ENCODE results near the gene LPAR1.
A peak's percentile ranks its signal among the peaks of the same experiment; 100 is the strongest.

Gene LPAR1

DNA sequence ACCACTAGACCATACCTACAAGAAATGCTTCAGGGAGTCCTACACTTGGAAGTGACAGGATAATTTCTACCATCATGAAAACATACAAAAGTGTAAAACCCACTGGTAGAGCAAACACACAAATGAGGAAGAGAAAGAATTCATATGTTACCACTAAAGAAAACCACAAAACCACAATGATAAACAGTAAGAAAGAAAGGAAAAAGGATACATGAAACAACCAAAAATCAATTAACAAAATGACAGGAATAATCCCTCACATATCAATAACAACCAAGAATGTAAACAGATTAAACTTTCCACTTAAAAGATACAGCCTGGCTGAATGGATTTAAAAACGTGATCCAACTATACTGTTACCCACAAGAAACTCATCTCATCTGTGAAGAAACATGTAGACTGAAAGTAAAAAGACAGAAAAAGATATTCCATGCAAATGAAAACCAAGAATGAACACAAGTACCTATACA lies 83.4 kb downstream of the LPAR1 start:
- no peak overlapping the region for H2BK120ac ChIP-seq (ENCODE audit: low read depth, low read length)
- H4K91ac ChIP-seq (ENCODE audit: low read length), result no peak overlapping the region
- H2AK5ac ChIP-seq (ENCODE audit: low read length, severe bottlenecking), result no peak overlapping the region
- H3K4me1 ChIP-seq (ENCODE audit: control insufficient read depth, insufficient read depth, low read depth, low read length), result peaks cover 13% of the 10 kb centered on the region
- H3K36me3 ChIP-seq (ENCODE audit: control insufficient read depth in 1 of 2, insufficient read depth in 2 of 2, low read depth in 1 of 2, low read length in 2 of 2), result peaks cover 6 to 61% of the 10 kb centered on the region in 2 experiments
- H4K8ac ChIP-seq (ENCODE audit: low read length), result no peak overlapping the region
- H2BK5ac ChIP-seq (ENCODE audit: low read depth, low read length, poor library complexity, severe bottlenecking), result no peak overlapping the region
- peaks cover 8% of the 10 kb centered on the region for H3K79me1 ChIP-seq (replicated peaks; ENCODE audit: low read length, poor library complexity, severe bottlenecking)
- no peak overlapping the region for H2AFZ ChIP-seq (ENCODE audit: low read depth, low read length)
- H3K27ac ChIP-seq (ENCODE audit: low read length, poor library complexity, severe bottlenecking), result no peak overlapping the region
- no peak overlapping the region for H3K14ac ChIP-seq (ENCODE audit: low read length in 2 of 2)
- no peak overlapping the region for H2BK12ac ChIP-seq (ENCODE audit: low read length in 2 of 2)
- no peak overlapping the region for H3K4me2 ChIP-seq (ENCODE audit: low read length, poor library complexity, severe bottlenecking)
- no peak overlapping the region for H2BK15ac ChIP-seq (ENCODE audit: low read depth, poor library complexity, severe bottlenecking)
- H3K18ac ChIP-seq (ENCODE audit: low read depth in 1 of 2, low read length in 2 of 2), result no peak overlapping the region
- peaks cover 29% of the 10 kb centered on the region for H3K9me3 ChIP-seq (ENCODE audit: control insufficient read depth, low read length)
- no peaks in the 10 kb centered on the region for H3K27me3 ChIP-seq (ENCODE audit: control insufficient read depth in 1 of 2, insufficient read depth in 1 of 2, low read length in 2 of 2)
- H3K4ac ChIP-seq (ENCODE audit: low read depth in 1 of 2, low read length in 2 of 2), result no peak overlapping the region
- H3K9ac ChIP-seq (ENCODE audit: low read length), result no peak overlapping the region
- peak; percentile 79 for DNase-seq
- H3K4me3 ChIP-seq (ENCODE audit: insufficient read depth in 1 of 2, low read depth in 1 of 2, low read length in 2 of 2), result no peak overlapping the region
- no peak overlapping the region for H3K23ac ChIP-seq (ENCODE audit: low read length in 2 of 2)
- 0% methylated on average over 1 of the region's 1 CpG for WGBS

DNA sequence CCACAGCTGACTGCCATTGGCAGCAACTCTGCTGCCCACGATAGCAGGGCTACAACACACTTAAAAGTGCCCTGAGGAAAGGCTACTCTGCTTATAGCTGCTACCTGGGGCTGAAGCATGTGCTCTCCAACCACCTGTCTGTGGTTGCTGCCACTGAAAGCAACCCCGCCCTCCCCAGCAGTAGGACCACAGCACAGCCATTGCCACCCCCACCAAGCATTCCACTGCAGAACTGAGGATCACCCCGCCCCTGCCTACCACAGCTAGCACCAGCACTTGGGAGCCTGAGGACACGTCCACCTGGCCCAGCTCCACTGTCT lies 85.8 kb downstream of the LPAR1 start:
- Histone ChIP-seq H3K27ac (ENCODE audit: low read length, poor library complexity, severe bottlenecking) (no peak overlapping the region), H3K36me3 (ENCODE audit: control insufficient read depth in 1 of 2, insufficient read depth in 2 of 2, low read depth in 1 of 2, low read length in 2 of 2) (peaks cover 6 to 49% of the 10 kb centered on the region in 2 experiments), H4K91ac (ENCODE audit: low read length) (peak overlapping the region; percentile 77), H3K4me2 (ENCODE audit: low read length, poor library complexity, severe bottlenecking) (no peak overlapping the region), H3K18ac (ENCODE audit: low read depth in 1 of 2, low read length in 2 of 2) (peak overlapping the region; percentile 64 to 75), H4K8ac (ENCODE audit: low read length) (peak overlapping the region; percentile 76), H3K4me1 (ENCODE audit: control insufficient read depth, insufficient read depth, low read depth, low read length) (peaks cover 13% of the 10 kb centered on the region), H3K9me3 (ENCODE audit: control insufficient read depth, low read length) (peaks cover 12% of the 10 kb centered on the region), H2BK5ac (ENCODE audit: low read depth, low read length, poor library complexity, severe bottlenecking) (no peak overlapping the region), H3K4me3 (ENCODE audit: insufficient read depth in 1 of 2, low read depth in 1 of 2, low read length in 2 of 2) (peak overlapping the region in 1 of 2 experiments; percentile 2), H2BK120ac (ENCODE audit: low read depth, low read length) (no peak overlapping the region), H3K4ac (ENCODE audit: low read depth in 1 of 2, low read length in 2 of 2) (peak overlapping the region in 1 of 2 experiments; percentile 83), H3K23ac (ENCODE audit: low read length in 2 of 2) (no peak overlapping the region), H2AFZ (ENCODE audit: low read depth, low read length) (no peak overlapping the region), H3K14ac (ENCODE audit: low read length in 2 of 2) (peak overlapping the region in 1 of 2 experiments; percentile 53), H3K79me1 (replicated peaks; ENCODE audit: low read length, poor library complexity, severe bottlenecking) (peaks cover 6% of the 10 kb centered on the region), H3K27me3 (ENCODE audit: control insufficient read depth in 1 of 2, insufficient read depth in 1 of 2, low read length in 2 of 2) (no peaks in the 10 kb centered on the region), H2AK5ac (ENCODE audit: low read length, severe bottlenecking) (no peak overlapping the region), H2BK12ac (ENCODE audit: low read length in 2 of 2) (peak overlapping the region; percentile 49 to 77), H2BK15ac (ENCODE audit: low read depth, poor library complexity, severe bottlenecking) (peak overlapping the region; percentile 3), H3K9ac (ENCODE audit: low read length) (no peak overlapping the region)
- over 99% methylated on average over 4 of the region's 4 CpGs for WGBS
- no peak for DNase-seq

DNA sequence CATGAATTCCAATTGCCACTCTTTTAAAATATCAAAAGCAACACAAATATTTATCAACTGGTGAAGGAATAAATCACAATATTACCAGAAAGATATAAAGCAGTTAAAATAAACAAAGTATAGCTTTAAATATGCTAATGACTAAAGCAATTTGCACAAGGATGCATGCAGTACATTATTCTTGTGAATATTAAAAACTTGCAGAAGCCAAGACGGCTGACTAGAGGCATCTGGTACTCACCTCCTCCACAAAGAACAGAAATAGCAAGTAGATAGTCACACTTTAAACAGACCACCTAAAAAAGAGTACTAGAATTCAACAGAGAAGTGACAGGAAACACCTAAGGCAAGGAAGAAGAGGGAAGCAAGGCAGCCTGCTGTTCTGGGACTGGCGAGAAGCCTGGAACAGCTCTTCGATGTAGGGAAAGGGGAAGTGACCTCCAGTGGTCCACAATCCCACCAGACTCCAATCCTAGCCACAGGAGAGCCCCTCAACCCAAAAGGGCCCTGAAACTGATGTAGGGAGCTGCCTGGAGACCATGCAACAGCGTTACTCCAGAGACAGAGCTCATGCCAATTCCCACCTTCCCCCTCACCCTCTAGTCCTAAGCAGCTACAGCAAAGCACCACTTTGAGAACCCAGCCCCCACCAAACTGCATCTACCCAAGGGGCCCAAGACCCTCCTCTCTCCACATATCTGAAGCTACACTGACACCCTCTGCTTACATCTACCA lies 86.3 kb downstream of the LPAR1 start:
- Histone ChIP-seq H3K79me1 (replicated peaks; ENCODE audit: low read length, poor library complexity, severe bottlenecking) (peaks cover 5% of the 10 kb centered on the region), H3K27me3 (ENCODE audit: control insufficient read depth in 1 of 2, insufficient read depth in 1 of 2, low read length in 2 of 2) (no peaks in the 10 kb centered on the region), H2BK5ac (ENCODE audit: low read depth, low read length, poor library complexity, severe bottlenecking) (no peak overlapping the region), H3K4me3 (ENCODE audit: insufficient read depth in 1 of 2, low read depth in 1 of 2, low read length in 2 of 2) (peak overlapping the region in 1 of 2 experiments; percentile 2), H2BK120ac (ENCODE audit: low read depth, low read length) (no peak overlapping the region), H3K4me1 (ENCODE audit: control insufficient read depth, insufficient read depth, low read depth, low read length) (peaks cover 13% of the 10 kb centered on the region), H4K8ac (ENCODE audit: low read length) (peak overlapping the region; percentile 76), H3K14ac (ENCODE audit: low read length in 2 of 2) (no peak overlapping the region), H3K9ac (ENCODE audit: low read length) (peak overlapping the region; percentile 17), H3K27ac (ENCODE audit: low read length, poor library complexity, severe bottlenecking) (no peak overlapping the region), H3K4ac (ENCODE audit: low read depth in 1 of 2, low read length in 2 of 2) (peak overlapping the region in 1 of 2 experiments; percentile 68), H4K91ac (ENCODE audit: low read length) (peak overlapping the region; percentile 77), H3K9me3 (ENCODE audit: control insufficient read depth, low read length) (peaks cover 8% of the 10 kb centered on the region), H3K4me2 (ENCODE audit: low read length, poor library complexity, severe bottlenecking) (no peak overlapping the region), H2BK12ac (ENCODE audit: low read length in 2 of 2) (peak overlapping the region; percentile 49 to 77), H3K36me3 (ENCODE audit: control insufficient read depth in 1 of 2, insufficient read depth in 2 of 2, low read depth in 1 of 2, low read length in 2 of 2) (peaks cover 6 to 49% of the 10 kb centered on the region in 2 experiments), H2BK15ac (ENCODE audit: low read depth, poor library complexity, severe bottlenecking) (no peak overlapping the region), H3K18ac (ENCODE audit: low read depth in 1 of 2, low read length in 2 of 2) (peak overlapping the region; percentile 64 to 75), H2AFZ (ENCODE audit: low read depth, low read length) (no peak overlapping the region), H2AK5ac (ENCODE audit: low read length, severe bottlenecking) (no peak overlapping the region), H3K23ac (ENCODE audit: low read length in 2 of 2) (peak overlapping the region in 1 of 2 experiments; percentile 3)
- 77% methylated on average over 4 of the region's 4 CpGs for WGBS
- DNase-seq, result no peak

- Histone ChIP-seq H3K18ac (ENCODE audit: low read depth in 1 of 2, low read length in 2 of 2) (peak overlapping the region in 1 of 2 experiments; percentile 34), H3K23ac (ENCODE audit: low read length in 2 of 2) (no peak overlapping the region), H2BK15ac (ENCODE audit: low read depth, poor library complexity, severe bottlenecking) (no peak overlapping the region), H2BK120ac (ENCODE audit: low read depth, low read length) (no peak overlapping the region), H4K8ac (ENCODE audit: low read length) (no peak overlapping the region), H3K4ac (ENCODE audit: low read depth in 1 of 2, low read length in 2 of 2) (no peak overlapping the region), H2BK5ac (ENCODE audit: low read depth, low read length, poor library complexity, severe bottlenecking) (no peak overlapping the region), H2AFZ (ENCODE audit: low read depth, low read length) (no peak overlapping the region), H3K9ac (ENCODE audit: low read length) (no peak overlapping the region), H3K14ac (ENCODE audit: low read length in 2 of 2) (no peak overlapping the region), H2BK12ac (ENCODE audit: low read length in 2 of 2) (peak overlapping the region in 1 of 2 experiments; percentile 71), H4K91ac (ENCODE audit: low read length) (no peak overlapping the region), H3K4me1 (ENCODE audit: control insufficient read depth, insufficient read depth, low read depth, low read length) (peaks cover 13% of the 10 kb centered on the region), H3K79me1 (replicated peaks; ENCODE audit: low read length, poor library complexity, severe bottlenecking) (peaks cover 10% of the 10 kb centered on the region), H3K27ac (ENCODE audit: low read length, poor library complexity, severe bottlenecking) (peak overlapping the region; percentile 73), H3K27me3 (ENCODE audit: control insufficient read depth in 1 of 2, insufficient read depth in 1 of 2, low read length in 2 of 2) (no peaks in the 10 kb centered on the region), H2AK5ac (ENCODE audit: low read length, severe bottlenecking) (no peak overlapping the region), H3K4me3 (ENCODE audit: insufficient read depth in 1 of 2, low read depth in 1 of 2, low read length in 2 of 2) (no peak overlapping the region), H3K4me2 (ENCODE audit: low read length, poor library complexity, severe bottlenecking) (no peak overlapping the region), H3K36me3 (ENCODE audit: control insufficient read depth in 1 of 2, insufficient read depth in 2 of 2, low read depth in 1 of 2, low read length in 2 of 2) (peaks cover 6 to 50% of the 10 kb centered on the region in 2 experiments), H3K9me3 (ENCODE audit: control insufficient read depth, low read length) (peaks cover 5% of the 10 kb centered on the region)
- DNase-seq, result no peak
- WGBS, result 100% methylated on average over 2 of the region's 4 CpGs
Observed at GRCh38 chr9:110950041-110950645, 88.1 kb downstream of the LPAR1 start.

Measured in mesenchymal stem cell (in vitro differentiated cells and primary cell).